ENCODE measurements around the gene SLC6A19.

Gene SLC6A19

GRCh38 chr5:1167361-1167727, 34.1 kb upstream of the SLC6A19 start:
- no peak for DNase-seq

- DNase-seq: peak; percentile 58
Measured at GRCh38 chr5:1167728-1168709, 33.4 kb upstream of the SLC6A19 start.

GRCh38 chr5:1168796-1169195, 32.6 kb upstream of the SLC6A19 start:
- no peak for DNase-seq

- no peak for DNase-seq
Measured at GRCh38 chr5:1169211-1170115, 31.9 kb upstream of the SLC6A19 start.

GRCh38 chr5:1171340-1171941, 30.0 kb upstream of the SLC6A19 start:
- no peak for DNase-seq

GRCh38 chr5:1172007-1172581, 29.3 kb upstream of the SLC6A19 start:
- no peak for DNase-seq

GRCh38 chr5:1172670-1173404, 28.6 kb upstream of the SLC6A19 start:
- no peak for DNase-seq

- DNase-seq: no peak
Measured at GRCh38 chr5:1173485-1174070, 27.8 kb upstream of the SLC6A19 start.

- DNase-seq: peak; percentile 60
Measured at GRCh38 chr5:1174122-1174936, 27.1 kb upstream of the SLC6A19 start.

GRCh38 chr5:1175015-1175414, 26.4 kb upstream of the SLC6A19 start:
- DNase-seq: no peak

- no peak for DNase-seq
Measured at GRCh38 chr5:1175801-1176472, 25.5 kb upstream of the SLC6A19 start.

- DNase-seq: no peak
Measured at GRCh38 chr5:1176473-1177391, 24.7 kb upstream of the SLC6A19 start.

GRCh38 chr5:1177826-1178528, 23.4 kb upstream of the SLC6A19 start:
- no peak for DNase-seq

- no peak for DNase-seq
Measured at GRCh38 chr5:1178529-1179382, 22.6 kb upstream of the SLC6A19 start.

- no peak for DNase-seq
Measured at GRCh38 chr5:1179383-1179715, 22.0 kb upstream of the SLC6A19 start.

- DNase-seq: no peak
Measured at GRCh38 chr5:1180096-1180495, 21.3 kb upstream of the SLC6A19 start.

GRCh38 chr5:1180841-1181271, 20.5 kb upstream of the SLC6A19 start:
- DNase-seq: no peak
